Fibroblast of gingiva (primary cell): ENCODE results near the gene NOX4.
A peak's percentile ranks its signal among the peaks of the same experiment; 100 is the strongest.
"Not testable (repeated sequence)": the region's sequence is repeated elsewhere in the genome, so short reads cannot be mapped to it uniquely, and the experiment has no call there.

Source experiments
- DNase-seq: peaks from one replicate; pipeline ENCODE4 v3.0.0-alpha.2; 2011; ENCODE audit warnings: low read depth

The NOX4 gene

DNA sequence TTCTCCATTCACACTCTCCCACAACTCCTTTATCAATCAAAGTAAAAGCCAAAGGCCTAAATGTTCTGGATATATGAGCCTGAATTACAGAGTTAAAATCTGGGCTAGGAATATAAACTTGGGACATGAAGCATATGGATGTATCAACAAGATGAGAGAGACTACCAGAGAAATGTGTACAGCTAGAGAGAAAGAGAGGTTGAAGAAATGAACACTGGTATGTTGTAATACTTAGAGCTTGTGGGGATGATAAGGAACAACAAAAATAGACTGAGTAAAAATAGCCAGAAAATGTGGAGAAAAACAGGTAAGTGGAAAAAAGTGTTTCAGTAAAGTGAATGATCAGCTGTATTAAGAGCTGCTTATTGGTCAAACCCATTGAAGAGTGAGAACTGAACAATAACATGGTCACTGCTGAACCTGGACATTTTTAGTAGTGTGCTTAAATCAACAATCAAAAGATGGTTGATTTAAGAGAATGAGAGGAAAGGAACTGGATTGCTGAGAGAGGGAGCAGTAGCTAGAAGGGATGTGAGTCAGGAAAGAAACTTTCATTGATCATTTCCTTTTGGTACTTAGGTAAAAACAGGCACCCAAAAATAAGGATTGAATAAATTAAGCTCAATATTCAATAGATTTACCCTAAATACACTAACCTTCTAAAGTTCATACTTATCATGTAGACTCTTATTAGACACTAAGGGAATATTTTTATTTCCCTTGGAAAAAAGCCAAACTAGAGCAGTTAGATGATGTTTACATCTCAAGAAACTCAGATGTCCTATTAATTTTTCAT is 111.0 kb downstream of the NOX4 start:
- DNase-seq, result not testable (repeated sequence)

DNA sequence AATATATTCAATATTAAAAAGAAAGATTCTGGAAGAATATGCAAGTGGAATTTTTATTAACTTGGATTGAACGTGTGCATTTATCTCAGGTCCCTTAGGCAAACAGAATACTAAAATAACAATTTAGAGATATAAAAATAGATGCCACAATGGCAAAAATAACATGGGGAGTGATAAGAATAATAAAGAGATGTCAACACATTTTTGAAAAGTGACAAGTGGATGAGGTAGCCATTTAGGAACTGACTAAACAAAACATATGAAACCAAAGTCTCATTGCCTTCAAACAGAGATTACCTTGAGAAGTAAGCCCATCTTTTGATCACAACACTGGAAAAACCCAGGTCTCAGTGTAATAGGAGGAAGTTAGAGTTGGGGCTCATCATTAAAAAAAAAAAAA is 112.2 kb downstream of the NOX4 start:
- DNase-seq, result not testable (repeated sequence)

DNA sequence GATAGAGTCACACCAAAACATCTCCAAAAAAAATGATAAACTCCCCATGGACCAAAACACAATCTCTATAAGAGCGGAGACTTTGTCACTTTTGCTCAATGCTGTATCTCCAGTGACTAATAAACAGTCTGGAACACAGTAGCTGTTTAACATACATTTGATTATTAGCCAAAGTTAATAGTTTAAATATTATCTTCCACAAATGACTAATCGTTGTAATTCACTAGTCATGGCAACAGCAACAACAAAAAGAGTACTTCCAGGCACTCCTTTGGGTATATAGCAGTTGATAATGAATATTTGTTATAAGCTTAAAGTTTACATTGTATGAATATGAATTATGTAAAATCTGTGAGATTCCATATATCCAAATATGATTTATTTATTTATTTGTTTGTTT is 121.8 kb downstream of the NOX4 start:
- DNase-seq, result not testable (repeated sequence)

DNA sequence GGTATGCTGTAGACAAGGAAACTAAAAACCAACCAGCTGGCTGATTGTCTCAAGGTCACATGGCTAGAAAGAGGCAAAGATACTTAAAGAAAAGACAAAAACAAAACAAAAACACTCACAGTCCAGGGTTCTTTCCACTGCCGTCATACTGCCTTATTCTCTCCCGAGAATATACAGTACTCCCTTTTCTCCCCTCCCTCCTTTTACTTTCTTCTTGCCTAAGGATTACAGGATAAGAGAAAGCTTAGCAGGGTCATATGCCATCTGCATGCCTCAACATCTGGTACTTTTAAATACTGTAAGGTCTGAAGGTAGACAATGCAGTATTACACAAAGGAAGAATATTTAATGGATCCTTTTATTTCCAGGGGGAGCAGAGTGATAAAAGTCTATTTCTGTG is 126.3 kb downstream of the NOX4 start:
- not testable (repeated sequence) for DNase-seq

DNA sequence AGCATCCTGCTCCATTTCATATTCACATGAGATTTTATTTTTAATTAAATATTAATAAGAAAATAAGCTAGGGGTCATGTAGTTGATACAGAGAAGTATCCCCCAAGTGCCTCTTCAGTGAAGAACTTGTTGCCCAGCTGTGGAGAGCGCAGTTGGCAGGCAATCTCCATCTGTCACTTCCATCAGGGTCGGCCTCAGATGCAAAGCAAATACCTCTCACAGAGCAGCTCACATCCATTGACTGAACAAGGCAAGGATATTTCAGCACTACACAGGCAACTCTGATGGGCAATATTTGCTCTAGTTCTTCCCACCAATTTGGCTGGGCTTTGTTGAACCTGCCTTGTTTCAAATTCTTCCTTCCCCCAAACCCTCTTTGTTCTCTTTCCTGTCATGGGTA is 129.4 kb downstream of the NOX4 start:
- DNase-seq, result no peak

DNA sequence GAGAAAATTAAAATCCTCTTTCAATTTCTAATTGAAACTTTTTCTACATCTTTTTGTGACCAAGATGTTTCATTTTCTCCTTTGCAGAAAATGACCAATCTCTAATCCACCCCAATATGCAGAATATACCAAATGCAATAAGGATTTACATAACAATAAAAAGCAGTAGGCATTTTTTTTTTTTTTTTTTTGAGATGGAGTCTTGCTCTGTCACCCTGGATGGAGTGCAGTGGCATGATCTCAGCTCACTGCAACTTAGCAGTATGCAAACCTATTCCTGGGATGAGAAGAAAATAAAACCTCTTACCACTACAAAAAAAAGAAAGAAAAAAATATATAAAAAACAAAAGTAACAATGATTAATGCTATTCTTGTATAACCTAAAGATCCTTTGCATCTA is 132.0 kb downstream of the NOX4 start:
- DNase-seq, result not testable (repeated sequence)

DNA sequence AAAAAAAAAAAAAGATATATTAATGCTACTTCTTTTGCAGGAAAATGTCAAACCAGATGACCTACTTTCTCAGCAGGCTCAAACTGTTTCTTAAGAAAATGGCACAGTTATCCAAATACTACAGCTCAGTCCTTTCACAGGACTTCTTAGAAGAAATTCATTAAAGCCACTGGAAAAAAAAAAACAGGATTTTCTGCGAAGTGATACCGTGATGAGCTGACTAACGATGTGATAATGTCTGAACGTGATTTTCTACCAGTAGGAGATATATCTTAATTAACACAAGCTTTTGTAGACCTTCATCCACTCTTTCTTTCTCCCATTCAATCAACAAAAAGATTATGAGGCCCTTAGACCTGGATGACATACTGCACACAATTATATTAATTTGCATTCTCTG is 132.4 kb downstream of the NOX4 start:
- DNase-seq, result no peak

DNA sequence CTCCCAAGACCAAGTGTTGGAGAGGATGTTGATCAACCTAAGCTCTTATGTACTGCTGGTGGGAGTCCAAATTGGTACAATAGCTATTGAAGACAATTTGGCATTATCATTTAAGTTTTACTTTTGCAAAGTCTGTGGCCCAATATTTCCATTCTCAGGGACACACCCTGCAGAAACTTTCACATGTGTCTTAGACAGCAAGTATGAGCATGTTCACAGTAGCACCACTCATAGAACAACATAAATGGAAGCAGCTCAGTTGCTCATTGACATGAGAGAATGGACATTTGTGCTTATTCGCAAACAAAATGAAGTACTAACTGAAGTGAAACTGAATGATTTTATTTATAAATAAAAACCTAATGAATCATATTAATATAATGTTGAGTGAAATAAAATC is 135.5 kb downstream of the NOX4 start:
- no peak for DNase-seq

DNA sequence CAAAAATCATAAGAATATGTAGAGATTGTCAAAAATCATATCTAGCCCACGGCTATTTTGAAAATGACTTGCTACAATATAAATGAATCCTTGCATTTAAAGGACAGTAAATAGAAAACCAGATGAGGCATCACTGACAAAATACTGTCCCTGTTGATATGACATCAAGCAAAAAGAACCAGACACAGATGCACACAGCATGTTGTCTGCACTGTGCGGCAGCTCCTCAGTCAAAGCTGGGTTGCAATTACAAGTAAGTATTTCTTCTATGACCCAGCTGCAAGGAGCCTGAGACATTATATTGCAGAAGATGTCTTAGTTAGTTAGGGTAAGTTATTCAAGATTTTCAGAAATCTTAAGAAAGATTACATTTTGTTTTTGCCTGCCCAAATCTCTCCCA is 136.7 kb downstream of the NOX4 start:
- not testable (repeated sequence) for DNase-seq

DNA sequence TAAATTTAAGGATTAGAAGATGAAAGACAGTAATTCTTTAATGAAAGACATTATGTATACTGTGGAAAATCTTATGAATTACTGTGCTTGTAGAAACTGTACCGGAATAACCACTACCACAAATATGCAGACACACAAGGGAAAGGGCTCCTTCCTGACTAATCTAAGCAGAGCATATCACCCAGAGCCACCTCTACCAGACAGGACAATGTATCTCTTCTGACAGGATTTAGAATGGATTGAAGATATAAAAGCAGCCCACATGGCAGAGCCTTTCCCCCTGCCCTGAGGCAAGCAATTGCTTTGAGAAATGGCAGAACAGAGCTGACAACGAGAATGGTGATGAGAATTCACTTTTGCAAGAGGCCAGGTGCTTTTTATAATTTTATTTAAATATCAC is 144.1 kb downstream of the NOX4 start:
- no peak for DNase-seq

DNA sequence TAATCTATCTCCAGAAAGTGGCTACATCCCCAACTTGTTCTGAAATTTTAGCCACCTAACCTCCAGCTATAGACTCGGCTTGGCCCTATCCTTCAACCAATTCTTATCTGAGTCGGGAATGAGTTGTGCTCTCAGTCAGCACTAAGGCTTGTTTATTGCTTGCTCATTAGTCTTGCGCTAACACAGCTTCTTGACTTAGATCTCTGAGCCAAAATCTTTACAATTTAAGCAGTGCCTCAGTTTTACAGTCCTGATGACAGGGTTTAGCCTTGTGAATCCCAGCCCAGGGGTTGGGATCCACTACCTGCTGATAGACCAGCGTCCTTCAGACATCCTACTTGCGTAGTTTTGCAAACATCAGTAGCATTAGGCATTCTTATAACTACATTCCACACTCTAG is 144.6 kb downstream of the NOX4 start:
- no peak for DNase-seq

DNA sequence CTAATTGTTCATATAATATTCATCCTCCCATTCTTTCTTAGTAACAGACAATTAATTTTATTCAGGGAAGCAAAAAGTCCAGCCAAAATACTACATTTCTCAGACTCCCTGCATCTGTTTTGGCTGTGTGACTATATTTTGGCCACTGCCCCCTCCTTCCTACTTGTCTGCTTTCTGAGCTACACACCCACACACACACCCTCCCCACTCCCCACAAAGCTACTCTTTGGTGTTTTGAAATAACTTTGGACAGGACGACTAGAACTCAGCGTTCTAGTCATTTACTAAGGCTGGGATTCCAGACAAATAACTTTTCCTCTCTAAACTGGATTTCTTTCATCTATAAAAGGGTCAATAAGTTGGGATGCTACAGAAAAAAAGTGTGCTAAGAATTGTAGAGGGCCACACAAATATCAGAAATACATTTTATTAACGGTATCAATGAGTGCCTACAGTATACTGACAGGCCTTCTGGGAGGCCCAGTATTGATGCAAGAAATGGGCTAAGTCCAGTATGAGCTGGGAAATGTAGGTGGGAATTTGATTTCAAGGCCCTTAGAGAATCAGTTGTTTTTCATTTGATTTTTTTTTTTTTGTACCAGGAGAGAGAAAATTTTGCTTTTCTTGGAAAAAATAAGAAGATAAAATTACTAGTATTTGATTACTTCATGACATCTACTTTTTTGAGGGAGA is 148.1 kb downstream of the NOX4 start:
- not testable (repeated sequence) for DNase-seq

DNA sequence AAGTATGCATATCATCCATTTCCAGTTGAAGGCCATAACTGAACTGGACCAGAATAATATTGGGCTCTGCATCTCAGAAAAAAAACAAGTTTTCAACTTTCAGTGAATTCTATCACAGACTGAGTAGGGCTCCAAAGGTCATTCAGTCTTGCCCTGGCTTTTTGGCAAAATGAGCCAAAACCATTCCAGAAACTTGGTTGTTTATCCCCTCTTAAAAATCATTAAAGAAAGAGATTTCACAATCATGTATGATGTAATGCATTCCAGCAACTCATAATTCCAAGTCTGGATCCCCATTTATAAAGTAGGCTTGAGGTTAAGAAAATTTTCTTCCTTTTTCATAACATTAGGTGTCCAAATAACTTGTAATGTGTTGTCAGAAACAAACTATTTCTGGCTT is 150.7 kb downstream of the NOX4 start:
- peak; percentile 14 for DNase-seq

DNA sequence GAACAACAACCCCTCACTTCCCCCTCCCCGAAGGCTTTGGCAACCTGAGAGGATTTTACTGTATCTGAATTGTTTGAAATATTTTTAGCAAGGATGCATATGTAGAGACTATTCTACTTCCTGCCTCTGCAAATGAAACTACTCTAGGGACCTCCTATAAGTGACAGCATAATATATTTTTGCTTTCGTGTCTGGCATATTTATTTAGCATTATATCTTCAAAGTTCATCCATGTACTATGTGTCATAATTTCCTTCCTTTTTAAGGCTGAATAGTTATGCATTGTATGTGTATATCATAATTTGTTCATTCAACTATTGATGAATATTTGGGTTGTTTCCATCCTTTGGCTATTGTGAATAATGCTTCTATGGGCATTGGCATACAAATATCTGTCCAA is 153.1 kb downstream of the NOX4 start:
- not testable (repeated sequence) for DNase-seq

DNA sequence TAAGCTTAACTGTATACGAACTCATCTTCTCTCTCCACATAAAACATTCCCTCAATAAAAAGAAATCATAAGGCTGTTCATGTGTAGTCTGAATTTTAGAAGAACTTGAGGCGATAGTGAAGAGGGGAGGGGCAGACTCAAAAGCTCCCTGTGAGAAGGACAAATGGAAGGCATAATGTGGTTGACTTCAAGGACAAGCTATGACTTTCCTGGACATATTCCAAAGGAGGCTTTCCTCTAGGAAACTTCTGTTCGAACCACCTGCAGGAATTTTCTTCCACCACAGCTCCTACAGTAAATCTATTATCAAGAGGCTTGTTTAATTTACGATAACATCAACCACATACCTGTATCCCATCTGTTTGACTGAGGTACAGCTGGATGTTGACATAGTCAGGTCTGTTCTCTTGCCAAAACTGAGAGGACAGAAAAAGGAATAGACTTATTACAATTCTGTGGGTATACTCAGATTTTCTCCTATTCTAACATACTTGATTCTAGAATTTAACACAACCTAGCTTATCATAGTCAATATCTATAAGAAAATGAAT is 154.0 kb downstream of the NOX4 start:
- not testable (repeated sequence) for DNase-seq

DNA sequence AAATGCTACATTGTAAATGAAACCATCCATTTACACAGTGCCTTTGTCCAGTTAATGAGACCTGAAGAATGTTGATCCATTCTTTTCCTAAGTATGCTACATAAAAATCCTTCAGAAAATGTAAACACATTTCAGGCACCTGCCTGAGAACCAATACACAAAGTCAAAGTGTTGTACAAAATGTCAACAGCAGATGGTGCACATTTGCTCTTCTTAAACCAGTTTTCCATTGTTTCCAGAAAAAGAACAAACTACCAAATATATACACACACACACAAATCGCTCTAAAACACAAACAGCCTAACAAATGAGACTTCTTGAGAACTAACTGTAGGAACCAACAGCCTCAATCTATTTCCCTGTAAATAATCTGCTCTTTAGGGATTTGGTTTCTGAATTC is 157.5 kb downstream of the NOX4 start:
- peak; percentile 9 for DNase-seq

DNA sequence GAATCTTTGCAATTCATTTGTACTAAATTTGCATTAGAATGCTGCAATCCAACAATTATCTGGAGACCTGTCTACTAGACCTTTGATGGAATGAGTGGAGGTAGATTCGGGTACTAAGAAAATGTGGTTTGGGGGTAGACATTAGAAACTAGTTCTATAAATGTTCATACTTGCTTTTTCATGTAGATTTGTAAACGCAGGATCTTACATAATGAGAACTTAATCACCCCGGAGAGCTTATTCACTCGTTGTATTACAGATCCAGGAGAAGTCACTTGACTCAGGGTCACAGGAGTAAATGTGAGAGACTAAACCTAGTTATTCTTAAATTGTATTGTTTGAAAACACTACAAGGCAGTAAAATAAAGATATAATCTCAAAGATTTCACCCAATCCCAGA is 159.2 kb downstream of the NOX4 start:
- not testable (repeated sequence) for DNase-seq

DNA sequence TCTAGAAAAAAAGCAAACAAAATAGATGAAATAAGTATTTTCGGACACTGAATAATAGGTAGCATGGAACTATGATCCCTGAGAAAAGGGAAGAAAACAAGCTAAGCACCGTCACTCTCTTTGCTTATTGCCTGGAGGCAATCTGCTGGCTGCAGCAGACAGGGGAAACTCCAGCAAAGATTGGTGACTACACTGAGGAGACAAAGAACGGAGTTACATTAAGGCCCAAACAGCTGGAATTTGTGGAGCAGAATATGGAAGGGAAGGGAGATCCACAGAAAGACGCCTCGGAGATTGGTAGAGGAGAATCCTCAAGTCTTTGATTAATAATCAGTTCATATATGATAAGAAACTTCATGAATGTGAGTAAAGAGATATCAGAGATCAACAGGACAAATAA is 163.3 kb downstream of the NOX4 start:
- DNase-seq, result no peak

DNA sequence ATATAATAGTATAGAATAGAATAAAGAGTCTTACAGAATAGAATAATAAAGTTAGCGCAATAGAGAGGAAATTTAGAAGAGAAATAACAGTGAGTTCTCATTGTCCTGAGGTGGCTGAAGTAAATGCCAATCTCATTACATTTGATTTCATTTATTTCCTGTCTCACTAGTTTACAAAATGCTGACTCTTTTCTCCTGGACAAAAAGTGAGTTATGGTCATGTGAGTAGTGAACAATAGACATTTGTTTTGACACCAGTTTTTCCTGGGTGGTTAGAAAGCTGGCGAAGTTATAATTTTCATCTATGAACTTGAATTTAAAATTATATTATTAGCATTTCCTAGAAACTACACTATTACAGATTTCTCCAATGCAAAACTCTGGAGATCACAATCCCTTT is 169.8 kb downstream of the NOX4 start:
- DNase-seq, result no peak

DNA sequence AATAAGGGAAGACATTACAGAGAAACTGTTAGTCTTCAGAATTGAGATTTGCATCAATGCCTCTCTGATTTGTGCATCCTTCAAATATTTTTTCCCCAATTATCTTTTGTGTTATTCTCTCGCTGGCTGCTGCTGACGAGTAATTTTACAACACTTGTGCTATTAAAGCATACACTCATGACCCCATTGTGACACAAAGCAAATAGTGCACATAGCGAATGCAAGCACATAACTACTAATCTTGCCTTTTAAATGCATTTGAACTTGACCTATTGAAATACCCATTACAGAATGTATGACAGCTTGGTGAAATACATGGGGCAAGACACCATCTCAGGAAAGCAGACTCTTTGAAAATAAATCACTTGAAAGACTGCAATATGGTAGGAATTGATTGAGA is 180.6 kb downstream of the NOX4 start:
- DNase-seq, result not testable (repeated sequence)

DNA sequence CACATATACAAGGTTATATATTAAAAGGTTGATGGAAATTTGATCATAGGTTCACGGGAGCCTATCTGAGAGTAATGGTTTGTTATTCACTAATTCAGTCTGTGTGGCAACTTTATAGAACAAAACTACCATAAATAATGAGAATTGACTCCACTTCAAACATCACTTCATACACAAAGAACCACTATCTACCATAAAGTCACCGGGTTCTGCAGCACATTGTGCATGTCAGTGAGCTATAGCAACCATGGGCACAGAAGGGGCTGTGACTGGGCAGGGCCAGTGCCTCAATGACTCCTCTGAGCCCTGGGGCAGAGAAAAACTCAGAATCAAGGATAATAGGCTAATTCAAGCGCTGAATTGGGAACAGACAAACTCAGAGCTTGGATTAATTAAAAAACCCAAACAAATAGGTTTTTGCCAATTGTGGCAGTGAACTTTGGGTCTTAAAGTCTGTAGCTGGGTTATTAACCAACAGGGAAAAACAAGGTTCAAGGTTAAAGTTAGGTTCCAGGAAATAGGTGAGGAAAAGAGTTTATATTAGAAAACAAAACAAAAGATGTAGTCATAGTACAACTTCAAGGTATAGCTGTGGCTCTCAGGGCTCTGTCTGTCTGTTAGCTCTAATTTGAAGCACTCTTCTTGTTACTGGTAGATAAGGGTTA is 181.7 kb downstream of the NOX4 start:
- not testable (repeated sequence) for DNase-seq

DNA sequence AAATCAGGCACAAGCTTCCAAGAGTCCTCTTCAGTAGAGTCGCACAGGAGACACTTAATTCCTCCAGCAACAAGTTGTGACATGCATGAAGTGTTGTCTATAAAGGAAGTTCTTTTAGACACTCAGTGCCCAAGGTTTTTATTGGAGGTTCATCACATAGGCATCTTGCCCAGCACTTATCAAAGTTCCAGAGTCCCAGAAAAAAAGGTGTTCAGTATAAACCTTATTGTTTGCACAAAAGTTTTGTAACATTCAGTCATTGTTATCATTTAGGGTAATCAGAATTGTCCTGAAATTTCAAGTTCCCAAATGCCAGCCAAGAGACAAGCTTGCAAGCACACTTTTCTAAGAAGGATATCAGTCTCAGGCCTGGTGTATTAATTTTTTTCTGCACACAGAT is 182.9 kb downstream of the NOX4 start:
- not testable (repeated sequence) for DNase-seq

DNA sequence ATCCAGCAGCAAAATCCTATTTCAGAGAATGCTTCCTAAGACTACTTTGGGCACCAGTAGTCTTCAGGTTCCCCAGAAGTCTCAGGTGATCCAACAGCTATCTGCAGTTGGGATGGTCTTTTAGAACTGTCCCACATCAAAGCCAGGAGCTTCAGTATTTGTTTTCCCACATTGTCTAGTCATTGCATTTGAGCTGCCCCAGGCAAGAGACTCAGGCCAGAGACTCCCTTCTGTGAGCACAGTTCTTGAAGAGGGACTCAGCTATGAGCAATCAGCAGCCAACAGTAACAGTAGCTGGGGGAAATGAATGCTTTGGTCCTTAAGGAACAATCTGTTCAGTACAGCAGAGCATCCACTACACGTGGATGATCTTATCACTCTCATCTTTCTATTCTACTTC is 188.1 kb downstream of the NOX4 start:
- DNase-seq, result not testable (repeated sequence)
